KOPT-K1 (cell line): ENCODE results near the gene UBE2O.

Experiments used
- H3K27ac ChIP-seq: fragments of 200-600 bp; sonication (generic); 2 replicates; pipeline ENCODE4 v1.5.1; 2016; ENCODE audit warnings: antibody characterized with exemption, mild to moderate bottlenecking, low read depth, low read length; ENCODE audit not compliant: poor library complexity, severe bottlenecking
- H3K36me3 ChIP-seq: fragments of 200-600 bp; sonication (generic); 2 replicates; pipeline ENCODE4 v1.5.1; 2017; ENCODE audit warnings: antibody characterized with exemption, mild to moderate bottlenecking, low read length, moderate library complexity; ENCODE audit not compliant: insufficient read depth
- H3K9me3 ChIP-seq: fragments of 200-600 bp; sonication (generic); 2 replicates; pipeline ENCODE4 v1.5.1; 2017; ENCODE audit warnings: antibody characterized with exemption, low read length, mild to moderate bottlenecking; ENCODE audit not compliant: insufficient read depth, poor library complexity, severe bottlenecking

Gene UBE2O

GRCh38 chr17:76407509-76407908 lies 45.4 kb downstream of the UBE2O start:
- H3K27ac ChIP-seq, result no peak overlapping the region
- no peaks in the 10 kb centered on the region for H3K9me3 ChIP-seq
- peaks cover 58% of the 10 kb centered on the region for H3K36me3 ChIP-seq

- Histone ChIP-seq H3K9me3 (no peaks in the 10 kb centered on the region), H3K36me3 (peaks cover 64% of the 10 kb centered on the region), H3K27ac (no peak overlapping the region)
Observed at GRCh38 chr17:76405967-76406647, 46.8 kb downstream of the UBE2O start.

- peaks cover 65% of the 10 kb centered on the region for H3K36me3 ChIP-seq
- no peak overlapping the region for H3K27ac ChIP-seq
- H3K9me3 ChIP-seq, result no peaks in the 10 kb centered on the region
Observed at GRCh38 chr17:76405607-76405966, 47.4 kb downstream of the UBE2O start.

- peaks cover 66% of the 10 kb centered on the region for H3K36me3 ChIP-seq
- no peak overlapping the region for H3K27ac ChIP-seq
- no peaks in the 10 kb centered on the region for H3K9me3 ChIP-seq
Observed at GRCh38 chr17:76404976-76405563, 47.9 kb downstream of the UBE2O start.

- Histone ChIP-seq H3K36me3 (peaks cover 69% of the 10 kb centered on the region), H3K9me3 (no peaks in the 10 kb centered on the region), H3K27ac (no peak overlapping the region)
Observed at GRCh38 chr17:76404256-76404655, 48.7 kb downstream of the UBE2O start.

- H3K36me3 ChIP-seq, result peaks cover 84% of the 10 kb centered on the region
- no peak overlapping the region for H3K27ac ChIP-seq
- no peaks in the 10 kb centered on the region for H3K9me3 ChIP-seq
Observed at GRCh38 chr17:76402711-76403110, 50.2 kb downstream of the UBE2O start.

GRCh38 chr17:76399175-76400172 lies 53.5 kb downstream of the UBE2O start:
- H3K9me3 ChIP-seq, result no peaks in the 10 kb centered on the region
- H3K36me3 ChIP-seq, result peaks cover 92% of the 10 kb centered on the region
- H3K27ac ChIP-seq, result no peak overlapping the region

GRCh38 chr17:76398523-76399174 lies 54.3 kb downstream of the UBE2O start:
- no peak overlapping the region for H3K27ac ChIP-seq
- H3K36me3 ChIP-seq, result peaks cover 91% of the 10 kb centered on the region
- no peaks in the 10 kb centered on the region for H3K9me3 ChIP-seq

GRCh38 chr17:76397687-76398522 lies 55.0 kb downstream of the UBE2O start:
- Histone ChIP-seq H3K27ac (no peak overlapping the region), H3K36me3 (peaks cover 91% of the 10 kb centered on the region), H3K9me3 (no peaks in the 10 kb centered on the region)

- Histone ChIP-seq H3K9me3 (no peaks in the 10 kb centered on the region), H3K36me3 (peaks cover 91% of the 10 kb centered on the region), H3K27ac (no peak overlapping the region)
Observed at GRCh38 chr17:76397184-76397583, 55.8 kb downstream of the UBE2O start.

GRCh38 chr17:76395980-76396379 lies 57.0 kb downstream of the UBE2O start:
- Histone ChIP-seq H3K9me3 (no peaks in the 10 kb centered on the region), H3K36me3 (peaks cover 91% of the 10 kb centered on the region), H3K27ac (no peak overlapping the region)

GRCh38 chr17:76394166-76394565 lies 58.8 kb downstream of the UBE2O start:
- H3K9me3 ChIP-seq, result no peaks in the 10 kb centered on the region
- H3K27ac ChIP-seq, result no peak overlapping the region
- peaks cover 91% of the 10 kb centered on the region for H3K36me3 ChIP-seq

GRCh38 chr17:76391200-76391715 lies 61.7 kb downstream of the UBE2O start:
- Histone ChIP-seq H3K9me3 (no peaks in the 10 kb centered on the region), H3K27ac (no peak overlapping the region), H3K36me3 (peaks cover 66% of the 10 kb centered on the region)

- no peak overlapping the region for H3K27ac ChIP-seq
- H3K9me3 ChIP-seq, result no peaks in the 10 kb centered on the region
- peaks cover 54% of the 10 kb centered on the region for H3K36me3 ChIP-seq
Observed at GRCh38 chr17:76390003-76390421, 62.9 kb downstream of the UBE2O start.
